GM19239 (cell line): ENCODE measurements around the gene RANBP10.

Source experiments
- DNase-seq: peaks from one replicate; pipeline ENCODE4 v3.0.0; 2011; ENCODE audit warnings: low spot score; ENCODE audit not compliant: insufficient read length
- FAIRE-seq: peaks from 2 replicates; lab custom pipeline; 2011; peaks lifted over from hg19 to GRCh38; lab: Jason Lieb, UNC

The RANBP10 gene

DNA sequence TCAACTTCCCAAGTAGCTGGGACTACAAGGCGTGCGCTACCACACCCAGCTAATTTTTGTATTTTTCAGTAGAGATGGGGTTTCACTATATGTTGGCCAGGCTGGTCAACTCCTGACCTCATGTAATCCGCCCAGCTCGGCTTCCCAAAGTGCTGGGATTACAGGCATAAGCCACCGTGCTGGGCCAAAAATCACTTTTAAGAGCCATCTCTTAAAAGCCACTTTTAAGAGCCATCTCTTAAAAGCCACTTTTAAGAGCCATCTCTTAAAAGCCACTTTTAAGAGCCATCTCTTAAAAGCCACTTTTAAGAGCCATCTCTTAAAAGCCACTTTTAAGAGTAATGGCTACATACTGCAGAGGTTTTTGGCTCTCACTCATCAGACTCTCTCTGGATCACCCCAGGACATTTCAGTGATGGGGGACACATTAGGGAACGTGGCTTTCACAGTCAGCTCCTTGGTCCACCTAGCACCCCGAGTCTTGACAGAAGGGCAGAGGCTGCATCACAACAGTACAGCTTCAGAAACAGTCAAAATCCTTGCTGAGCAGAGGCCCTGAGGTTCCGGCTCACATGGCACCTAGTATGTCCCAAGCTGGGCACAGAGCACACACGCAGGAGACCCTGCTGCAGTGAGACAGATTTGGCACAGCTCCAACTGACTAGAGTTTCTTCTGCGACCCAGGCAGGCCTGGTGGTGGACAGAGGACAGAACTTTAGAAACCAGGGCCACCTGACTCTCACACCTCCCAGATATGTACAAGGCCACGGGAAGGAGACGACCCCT, 23.6 kb downstream of the RANBP10 start:
- FAIRE-seq (no peak), DNase-seq (no peak)

GRCh38 chr16:67781565-67781921, 24.8 kb downstream of the RANBP10 start:
- FAIRE-seq = no peak
- peak; percentile 40 for DNase-seq

- FAIRE-seq = no peak
Observed at GRCh38 chr16:67780847-67781564, 25.4 kb downstream of the RANBP10 start.

GRCh38 chr16:67779256-67780014, 26.9 kb downstream of the RANBP10 start:
- FAIRE-seq (no peak), DNase-seq (no peak)

More at GRCh38 chr16:67780847-67781564, 25.4 kb downstream of the RANBP10 start:
- DNase-seq = no peak

DNA sequence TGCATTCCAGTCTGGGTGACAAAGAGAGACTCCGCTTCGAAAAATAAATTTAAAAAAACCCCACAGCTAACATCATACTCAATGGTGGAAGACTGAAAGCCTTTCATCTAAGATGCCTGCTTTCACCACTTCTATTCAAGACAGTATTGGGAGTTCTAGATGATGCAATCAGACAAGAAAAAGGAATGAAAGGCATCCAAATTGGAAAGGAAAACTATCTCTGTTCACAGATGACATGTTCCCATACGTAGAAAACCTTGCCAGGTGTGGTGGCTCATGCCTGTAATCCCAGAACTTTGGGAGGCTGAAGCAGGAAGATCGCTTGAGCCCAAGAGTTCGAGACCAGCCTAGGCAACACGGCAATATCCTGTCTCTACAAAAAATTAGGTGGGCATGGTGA, 31.1 kb downstream of the RANBP10 start:
- FAIRE-seq (no peak), DNase-seq (no peak)

DNA sequence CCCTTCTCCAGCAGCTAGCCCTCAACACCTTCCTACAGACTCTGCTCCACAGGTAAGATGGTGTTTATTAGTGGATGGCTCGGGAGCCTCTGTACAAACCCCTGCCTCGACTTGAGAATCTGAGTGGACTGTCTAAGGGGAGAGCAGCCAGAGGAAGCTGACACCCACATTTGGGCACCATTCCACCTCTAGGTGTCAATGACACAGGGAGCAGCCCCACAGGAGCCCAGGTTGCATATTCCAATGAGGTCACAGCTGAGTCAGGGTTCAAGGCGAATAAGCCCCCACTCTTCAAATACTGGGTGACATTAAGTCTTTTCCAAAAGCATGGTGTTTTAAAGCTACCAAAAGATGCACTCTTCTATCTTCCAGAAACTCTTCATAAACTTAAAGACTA, 31.9 kb downstream of the RANBP10 start:
- DNase-seq = no peak
- no peak for FAIRE-seq

GRCh38 chr16:67773569-67774456, 32.5 kb downstream of the RANBP10 start:
- FAIRE-seq = no peak
- DNase-seq = no peak

GRCh38 chr16:67773099-67773498, 33.3 kb downstream of the RANBP10 start:
- DNase-seq (no peak), FAIRE-seq (no peak)

DNA sequence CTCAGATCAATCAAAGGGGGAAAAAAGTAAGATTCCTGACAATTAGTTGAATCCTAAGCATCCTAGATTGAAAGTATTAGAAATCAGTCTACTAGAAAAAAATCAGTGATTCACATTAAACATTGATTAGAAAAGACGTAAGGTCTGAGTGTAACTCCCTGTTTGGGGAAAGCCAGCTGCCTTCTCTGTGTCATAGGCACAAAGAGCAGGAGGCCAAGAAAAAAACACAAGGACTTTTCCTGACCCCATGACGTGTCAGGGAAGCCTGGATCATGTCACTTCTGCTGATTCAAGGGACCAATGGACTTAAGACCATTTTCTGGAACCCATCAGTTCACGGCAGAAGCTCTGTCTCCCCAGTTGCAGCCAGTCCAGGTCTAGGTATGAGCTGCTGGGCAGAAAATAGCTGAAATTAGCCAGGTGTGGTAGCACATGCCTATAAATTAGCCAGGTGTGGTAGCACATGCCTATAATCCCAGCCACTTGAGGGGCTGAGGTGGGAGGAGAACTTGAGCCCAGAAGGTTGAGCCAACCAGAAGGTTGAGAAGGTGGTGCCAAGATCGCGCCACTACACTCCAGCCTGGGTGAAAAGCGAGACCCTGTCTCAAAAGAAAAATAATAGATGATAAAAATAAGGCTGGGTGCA, 35.9 kb downstream of the RANBP10 start:
- DNase-seq (no peak), FAIRE-seq (no peak)

- no peak for FAIRE-seq
Observed at GRCh38 chr16:67767953-67768352, 38.4 kb downstream of the RANBP10 start.

GRCh38 chr16:67766291-67766690, 40.1 kb downstream of the RANBP10 start:
- no peak for FAIRE-seq

More at GRCh38 chr16:67767953-67768352, 38.4 kb downstream of the RANBP10 start:
- DNase-seq = no peak

GRCh38 chr16:67764158-67764667, 42.1 kb downstream of the RANBP10 start:
- FAIRE-seq (no peak), DNase-seq (no peak)

More at GRCh38 chr16:67766291-67766690, 40.1 kb downstream of the RANBP10 start:
- DNase-seq = no peak

- DNase-seq (no peak), FAIRE-seq (no peak)
Observed at GRCh38 chr16:67763066-67763465, 43.3 kb downstream of the RANBP10 start.

- no peak for DNase-seq
- FAIRE-seq = no peak
Observed at GRCh38 chr16:67762385-67762784, 44.0 kb downstream of the RANBP10 start.

- DNase-seq (no peak), FAIRE-seq (no peak)
Observed at GRCh38 chr16:67761924-67762323, 44.4 kb downstream of the RANBP10 start.

GRCh38 chr16:67760956-67761230, 45.5 kb downstream of the RANBP10 start:
- FAIRE-seq = no peak

GRCh38 chr16:67760206-67760955, 46.0 kb downstream of the RANBP10 start:
- DNase-seq (no peak), FAIRE-seq (no peak)

More at GRCh38 chr16:67760956-67761230, 45.5 kb downstream of the RANBP10 start:
- no peak for DNase-seq

GRCh38 chr16:67758966-67759365, 47.4 kb downstream of the RANBP10 start:
- DNase-seq (no peak), FAIRE-seq (no peak)

GRCh38 chr16:67758006-67758405, 48.4 kb downstream of the RANBP10 start:
- no peak for FAIRE-seq
- DNase-seq = no peak
